ENCODE measurements around the gene SSR1.

GRCh38 chr6:7282097-7282906 lies 30.7 kb downstream of the SSR1 start:
- TF ChIP-seq SIN3A (IDR thresholded peaks at IDR 0.05; ENCODE audit: borderline replicate concordance, insufficient read depth, low read length) (no peak), TAF1 (IDR thresholded peaks at IDR 0.05; ENCODE audit: borderline replicate concordance, insufficient read depth, low read length) (no peak), REST (IDR thresholded peaks at IDR 0.05; ENCODE audit: insufficient read depth in 1 of 2, low read depth in 2 of 2, low read length in 2 of 2) (no peak)

Data from PFSK-1 (cell line).